H1 (cell line): ENCODE data around the gene KCNMA1. TPM values are rescaled to one million over a fixed set of nuclear protein-coding genes. Genes with fewer than 3 reads are reported as not detected.
"Not testable (repeated sequence)": the region's sequence is repeated elsewhere in the genome, so short reads cannot be mapped to it uniquely, and the experiment has no call there.

Source experiments
- CTCF ChIA-PET: fragments of 300-600 bp; sonication (Branson Sonifier 250); formaldehyde crosslinking; loops from one replicate; lab custom pipeline; 2021; ENCODE audit not compliant: partially characterized antibody; lab: Charles Lee
- POLR2A ChIA-PET: fragments of 300-600 bp; sonication (Branson Sonifier 250); formaldehyde crosslinking; loops from one replicate; lab custom pipeline; 2021; ENCODE audit warnings: inconsistent platforms; ENCODE audit not compliant: partially characterized antibody; lab: Charles Lee
- DNase-seq, 2 experiments: peaks; one replicate each; pipeline versions ENCODE4 v3.0.0 to v3.0.0-alpha.2; 2010 to 2022; ENCODE audit warnings: low spot score in 2 of 2, low read depth in 1 of 2, mixed read lengths in 1 of 2
- FAIRE-seq: peaks from 2 replicates; lab custom pipeline; 2011; peaks lifted over from hg19 to GRCh38; lab: Jason Lieb, UNC
- H2AFZ ChIP-seq: 2 replicates; pipeline ENCODE4 v1.8.1; 2012; ENCODE audit warnings: low read length, inconsistent platforms
- H2AK5ac ChIP-seq: 2 replicates; pipeline ENCODE4 v1.6.1; 2013; ENCODE audit warnings: low read depth, low read length
- H2BK120ac ChIP-seq: replicated peaks from 2 replicates; pipeline ENCODE3; 2013; ENCODE audit warnings: low read depth, low read length, inconsistent platforms
- H2BK12ac ChIP-seq: 2 replicates; pipeline ENCODE4 v1.6.1; 2013; ENCODE audit warnings: low read depth, low read length
- H2BK15ac ChIP-seq: 2 replicates; pipeline ENCODE4 v1.6.1; 2013; ENCODE audit warnings: low read length
- H2BK20ac ChIP-seq: 2 replicates; pipeline ENCODE4 v1.6.1; 2013; ENCODE audit warnings: low read length
- H2BK5ac ChIP-seq: 2 replicates; pipeline ENCODE4 v1.6.1; 2013; ENCODE audit warnings: low read depth, low read length
- H3K14ac ChIP-seq: 2 replicates; pipeline ENCODE4 v1.6.1; 2013; ENCODE audit warnings: inconsistent platforms; ENCODE audit not compliant: insufficient read length
- H3K18ac ChIP-seq: 2 replicates; pipeline ENCODE4 v1.6.1; 2013; ENCODE audit warnings: low read length; ENCODE audit errors: extremely low read depth
- H3K23ac ChIP-seq: 2 replicates; pipeline ENCODE4 v1.6.1; 2013; ENCODE audit warnings: inconsistent platforms; ENCODE audit not compliant: insufficient read length
- H3K23me2 ChIP-seq: 2 replicates; pipeline ENCODE4 v1.6.1; 2013; ENCODE audit warnings: low read depth, low read length
- H3K27ac ChIP-seq: 2 replicates; pipeline ENCODE4 v1.6.1; 2011; ENCODE audit warnings: low read depth, low read length, inconsistent platforms
- H3K27me3 ChIP-seq, 4 experiments: replicated peaks in 1 of 4; 1 replicate in 1 of 4; 2 replicates in 3 of 4; pipeline versions ENCODE4 v1.6.1 to v1.8.1; 2011 to 2013; ENCODE audit warnings: low read length in 3 of 4, mild to moderate bottlenecking in 3 of 4, inconsistent platforms in 2 of 4, mixed read lengths in 2 of 4, moderate library complexity in 1 of 4; ENCODE audit not compliant: control insufficient read depth in 3 of 4, insufficient read depth in 3 of 4; ENCODE audit errors: extremely low read depth in 1 of 4
- H3K36me3 ChIP-seq, 4 experiments: 2 replicates each; pipeline versions ENCODE4 v1.6.1 to v1.8.1; 2011 to 2013; ENCODE audit warnings: mild to moderate bottlenecking in 4 of 4, low read length in 3 of 4, moderate library complexity in 2 of 4, control low read depth in 1 of 4, inconsistent platforms in 1 of 4; ENCODE audit not compliant: insufficient read depth in 4 of 4, control insufficient read depth in 2 of 4
- H3K4ac ChIP-seq: replicated peaks from 2 replicates; pipeline ENCODE3; 2013; ENCODE audit warnings: low read length, low read depth, mixed read lengths, inconsistent platforms; ENCODE audit not compliant: insufficient read length
- H3K4me1 ChIP-seq, 4 experiments: replicated peaks in 1 of 4; 1 replicate in 1 of 4; 2 replicates in 3 of 4; pipeline versions ENCODE4 v1.6.1 to v1.8.1; 2011 to 2013; ENCODE audit warnings: low read length in 3 of 4, inconsistent platforms in 2 of 4, mixed read lengths in 1 of 4; ENCODE audit not compliant: insufficient read depth in 4 of 4, control insufficient read depth in 3 of 4
- H3K4me2 ChIP-seq, 2 experiments: 2 replicates each; pipeline versions ENCODE4 v1.6.1 to v1.8.1; 2011 to 2013; ENCODE audit warnings: low read depth in 2 of 2, low read length in 2 of 2, control low read depth in 1 of 2, inconsistent platforms in 1 of 2, mild to moderate bottlenecking in 1 of 2; ENCODE audit not compliant: insufficient read depth in 1 of 2
- H3K4me3 ChIP-seq, 4 experiments: fragments of 200-600, 300-600 bp in 1 of 4; sonication (generic), shearing (Covaris generic), sonication (Bioruptor Twin) in 1 of 4; 2 replicates each; pipeline versions ENCODE4 v1.5.1 to v1.8.1; 2011 to 2016; ENCODE audit warnings: low read length in 4 of 4, low read depth in 3 of 4, control low read depth in 2 of 4, inconsistent platforms in 2 of 4, mild to moderate bottlenecking in 2 of 4, mixed read lengths in 1 of 4, moderate library complexity in 1 of 4; ENCODE audit not compliant: insufficient read depth in 2 of 4; ENCODE audit errors: extremely low read depth in 1 of 4
- H3K56ac ChIP-seq: replicated peaks from 2 replicates; pipeline ENCODE3; 2013; ENCODE audit warnings: low read depth, mild to moderate bottlenecking, mixed read lengths, low read length, inconsistent platforms; ENCODE audit not compliant: insufficient read length
- H3K79me1 ChIP-seq: 2 replicates; pipeline ENCODE4 v1.6.1; 2013; ENCODE audit warnings: low read depth, low read length, control low read depth
- H3K79me2 ChIP-seq, 2 experiments: 2 replicates each; pipeline versions ENCODE4 v1.6.1 to v1.8.1; 2012 to 2013; ENCODE audit warnings: low read length in 2 of 2, mild to moderate bottlenecking in 2 of 2, inconsistent platforms in 1 of 2; ENCODE audit not compliant: insufficient read depth in 2 of 2, control insufficient read depth in 1 of 2
- H3K9ac ChIP-seq, 4 experiments: replicated peaks in 1 of 4; 1 replicate in 1 of 4; 2 replicates in 3 of 4; pipeline versions ENCODE4 v1.6.1 to v1.8.1; 2011 to 2013; ENCODE audit warnings: low read depth in 3 of 4, low read length in 3 of 4, control low read depth in 2 of 4, mild to moderate bottlenecking in 2 of 4, moderate library complexity in 2 of 4, inconsistent platforms in 1 of 4; ENCODE audit errors: extremely low read depth in 1 of 4
- H3K9me3 ChIP-seq, 2 experiments: 2 replicates each; pipeline versions ENCODE4 v1.6.1 to v1.8.1; 2012 to 2013; ENCODE audit warnings: mild to moderate bottlenecking in 2 of 2, moderate library complexity in 2 of 2, control low read depth in 1 of 2, inconsistent platforms in 1 of 2, low read depth in 1 of 2, low read length in 1 of 2, mixed read lengths in 1 of 2; ENCODE audit not compliant: insufficient read depth in 2 of 2
- H4K20me1 ChIP-seq, 2 experiments: replicated peaks in 1 of 2; 2 replicates each; pipeline versions ENCODE3 to v1.8.1; 2011 to 2013; ENCODE audit warnings: inconsistent platforms in 2 of 2, low read length in 2 of 2, mild to moderate bottlenecking in 1 of 2; ENCODE audit not compliant: insufficient read depth in 2 of 2, control insufficient read depth in 1 of 2
- H4K5ac ChIP-seq: 2 replicates; pipeline ENCODE4 v1.6.1; 2013; ENCODE audit warnings: low read length, low read depth, mixed read lengths, inconsistent platforms; ENCODE audit not compliant: insufficient read length
- H4K8ac ChIP-seq: 2 replicates; pipeline ENCODE4 v1.8.0; 2013; ENCODE audit warnings: mild to moderate bottlenecking, moderate library complexity, low read length, inconsistent platforms; ENCODE audit not compliant: insufficient read depth; ENCODE audit errors: extremely low read depth
- H4K91ac ChIP-seq: replicated peaks from 2 replicates; pipeline ENCODE3; 2013; ENCODE audit warnings: low read length, mixed read lengths, inconsistent platforms; ENCODE audit not compliant: insufficient read length
- WGBS, 2 experiments: shearing (Covaris generic) in 1 of 2; methylation state at CpG; one replicate each; pipeline versions ENCODE4 v1.1.6 to v1.1.7; 2013 to 2015; ENCODE audit warnings: low lambda C conversion rate in 2 of 2, mixed read lengths in 2 of 2, inconsistent platforms in 1 of 2, low coverage in 1 of 2, missing lambda C conversion rate in 1 of 2; ENCODE audit not compliant: insufficient replicate concordance in 2 of 2, insufficient coverage in 1 of 2, insufficient read length in 1 of 2; ENCODE audit errors: extremely low coverage in 1 of 2, missing lambda C conversion rate in 1 of 2; 5-methylcytosine and 5-hydroxymethylcytosine counted together
- polyA plus RNA-seq, 7 experiments: library from polyadenylated mRNA; depleted of rRNA in 3 of 7; stranded (reverse) in 5 of 7; unstranded in 2 of 7; fragments of >200 nt in 5 of 7; fragments of 200-250 nt in 2 of 7; gene quantifications; 1 replicate in 5 of 7; 2 replicates in 1 of 7; 4 replicates in 1 of 7; pipeline versions ENCODE4 v1.2.1 to v1.2.3, GENCODE V29; 2011 to 2013; ENCODE audit warnings: missing spikeins in 2 of 7, mixed read lengths in 2 of 7
- total RNA-seq: library from RNA; stranded (reverse); fragmentation: NEBNext Ultra II Directional; extraction: Animal tissue kit (Norgen Biotek cat#: 25700); gene quantifications from 2 replicates; pipeline ENCODE4 v1.2.1, GENCODE V29; 2021

The KCNMA1 gene
- total and polyA plus RNA-seq, 2 of the 8 experiments (the other 6 are each of a cell fraction or from before 2014, with no cell fraction given), result 10.2 to 11.1 TPM

DNA sequence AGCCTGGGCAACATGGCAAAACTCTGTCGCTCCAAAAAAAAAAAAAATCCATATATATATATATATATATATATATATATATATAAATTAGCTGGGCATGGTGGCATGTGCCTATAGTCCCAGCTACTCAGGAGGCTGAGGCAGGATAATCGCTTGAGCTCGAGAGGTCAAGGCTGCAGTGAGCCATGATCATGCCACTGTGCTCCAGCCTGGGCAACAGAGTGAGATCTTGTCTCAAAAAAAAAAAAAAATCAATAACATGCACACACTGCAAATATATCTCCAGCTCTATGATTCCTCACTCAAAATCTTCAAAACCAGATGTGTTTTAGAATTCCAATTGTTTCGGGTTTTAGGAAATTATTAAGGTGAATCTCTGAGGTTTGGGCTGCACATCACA, 65.1 kb downstream of the KCNMA1 start:
- CTCF ChIA-PET, result interaction anchor here (1.0 kb wide), 1 partner anchor 68 kb away, joined by 7 read pairs; no protein-coding TSS in a partner anchor
- H3K27me3 ChIP-seq, H3K18ac ChIP-seq, H3K9ac ChIP-seq, H4K20me1 ChIP-seq, H3K23ac ChIP-seq, H3K79me2 ChIP-seq, H2BK120ac ChIP-seq, H3K4me2 ChIP-seq, H2BK15ac ChIP-seq, H4K8ac ChIP-seq, H3K4ac ChIP-seq, FAIRE-seq, H3K79me1 ChIP-seq, H2AFZ ChIP-seq, H3K27ac ChIP-seq, H2BK5ac ChIP-seq, H2BK20ac ChIP-seq, H3K9me3 ChIP-seq, H4K91ac ChIP-seq, DNase-seq, H2AK5ac ChIP-seq, H3K56ac ChIP-seq, H3K36me3 ChIP-seq, H3K4me3 ChIP-seq, H2BK12ac ChIP-seq, H3K14ac ChIP-seq, H3K23me2 ChIP-seq, H4K5ac ChIP-seq, H3K4me1 ChIP-seq: not testable (repeated sequence)
- POLR2A ChIA-PET, result interaction anchor here (0.6 kb wide), 1 partner anchor 9 kb away, joined by 3 read pairs; no protein-coding TSS in a partner anchor
- 96% methylated on average over 3 of the region's 4 CpGs; no CpG with 5 or more reads in 1 of the 2 experiments for WGBS, 2 experiments
